ENCODE results near the gene TEX52.

DNA sequence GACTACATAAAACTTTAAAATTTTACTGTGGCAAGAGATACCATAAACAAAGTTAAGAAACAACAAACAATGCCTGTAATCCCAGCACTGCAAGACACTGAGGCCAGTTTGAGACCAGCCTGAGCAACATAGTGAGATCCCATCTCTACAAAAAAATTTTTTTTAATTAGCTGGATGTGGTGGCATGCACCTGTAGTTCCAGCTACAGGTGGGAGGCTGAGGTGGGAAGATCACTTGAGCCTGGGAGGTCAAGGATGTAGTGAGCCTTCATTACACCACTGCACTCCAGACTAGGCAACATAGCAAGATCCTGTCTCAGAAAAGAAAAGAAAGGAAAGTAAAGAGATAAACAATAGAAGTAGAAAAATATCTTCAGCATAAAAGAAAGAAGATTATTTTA lies 3.3 kb upstream of the TEX52 start:
- TF ChIP-seq CTCF (IDR thresholded peaks at IDR 0.05; ENCODE audit: extremely low read depth in 1 of 2, insufficient read depth in 1 of 2, low read depth in 1 of 2, low read length in 2 of 2) (no peak), JUN (IDR thresholded peaks at IDR 0.05; ENCODE audit: borderline replicate concordance, insufficient read depth, insufficient read length, low read depth) (no peak), EZH2 (IDR thresholded peaks at IDR 0.05; ENCODE audit: borderline replicate concordance, low read depth, low read length, severe bottlenecking) (no peak), POLR2A (IDR thresholded peaks at IDR 0.05; ENCODE audit: low read depth, low read length) (no peak), MYC (IDR thresholded peaks at IDR 0.05; ENCODE audit: low read depth, low read length) (no peak), POLR2AphosphoS5 (IDR thresholded peaks at IDR 0.05; ENCODE audit: insufficient read depth, low read depth, low read length) (no peak)
- TF ChIP-seq, protein P1, sequence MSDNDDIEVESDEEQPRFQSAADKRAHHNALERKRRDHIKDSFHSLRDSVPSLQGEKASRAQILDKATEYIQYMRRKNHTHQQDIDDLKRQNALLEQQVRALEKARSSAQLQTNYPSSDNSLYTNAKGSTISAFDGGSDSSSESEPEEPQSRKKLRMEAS (IDR thresholded peaks at IDR 0.05; ENCODE audit: insufficient read depth, insufficient read length): no peak

Measured in endothelial cell of umbilical vein (primary cell).